Tibial nerve (tissue), 3 donors: Measurements from ENCODE around the gene BRSK2.

Experiments
- CTCF ChIP-seq, 5 experiments: fragments of 200-600 bp in 3 of 5; fragments of 450-650 bp in 2 of 5; sonication (generic) in 3 of 5; IDR thresholded peaks; one replicate each; pipeline ENCODE4 v1.5.1; 2016 to 2019; ENCODE audit warnings: antibody characterized with exemption in 5 of 5, mild to moderate bottlenecking in 3 of 5, moderate library complexity in 2 of 5
- POLR2A ChIP-seq, 2 donors: fragments of 450-650 bp; IDR thresholded peaks; one replicate each; pipeline ENCODE4 v1.6.1; 2017; ENCODE audit warnings: antibody characterized with exemption in 2 of 2, mild to moderate bottlenecking in 2 of 2, moderate library complexity in 2 of 2

DNA sequence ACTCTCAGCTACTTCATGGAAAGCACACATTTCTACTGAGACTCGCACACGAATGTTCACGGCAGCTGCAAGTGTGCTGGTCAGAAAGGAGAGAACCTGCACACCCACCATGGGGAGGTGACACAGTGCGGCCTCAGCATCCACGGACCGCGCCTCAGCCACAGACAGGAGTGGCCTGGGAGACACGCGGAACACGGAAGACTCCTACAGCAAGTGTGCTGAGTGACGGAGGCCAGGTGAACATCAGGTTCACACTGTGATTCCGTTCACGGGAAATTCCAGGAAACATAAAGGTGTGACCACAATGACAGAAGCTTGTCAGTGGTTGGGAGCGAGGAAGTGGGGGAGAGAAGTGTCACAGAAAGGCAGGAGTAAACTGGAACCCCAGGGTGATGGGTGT is 110.2 kb downstream of the BRSK2 start:
- TF ChIP-seq CTCF (IDR thresholded peaks at IDR 0.05) (no peak), POLR2A (IDR thresholded peaks at IDR 0.05) (no peak)
